HG03097 (cell line): Measurements from ENCODE around the gene NLRP12.
A peak's percentile ranks its signal among the peaks of the same experiment; 100 is the strongest.
"Not testable (repeated sequence)": the region's sequence is repeated elsewhere in the genome, so short reads cannot be mapped to it uniquely, and the experiment has no call there.

Experiments used
- ATAC-seq: cut with Tn5 transposase; IDR thresholded peaks from one replicate; pipeline ENCODE4 v1.9.1; 2021; ENCODE audit not compliant: unreplicated experiment, low FRiP score

Gene NLRP12

GRCh38 chr19:53840914-53841313 is 16.8 kb upstream of the NLRP12 start:
- ATAC-seq = not testable (repeated sequence)

- ATAC-seq = not testable (repeated sequence)
Measured at GRCh38 chr19:53840241-53840640, 16.1 kb upstream of the NLRP12 start.

- ATAC-seq = not testable (repeated sequence)
Measured at GRCh38 chr19:53838446-53838845, 14.3 kb upstream of the NLRP12 start.

- ATAC-seq = not testable (repeated sequence)
Measured at GRCh38 chr19:53832861-53833260, 8.7 kb upstream of the NLRP12 start.

GRCh38 chr19:53828531-53828930 is 4.4 kb upstream of the NLRP12 start:
- ATAC-seq = no peak

GRCh38 chr19:53826876-53827275 is 2.8 kb upstream of the NLRP12 start:
- ATAC-seq = no peak

GRCh38 chr19:53823380-53824120 is 564 bp downstream of the NLRP12 start:
- ATAC-seq = no peak

- ATAC-seq = no peak
Measured at GRCh38 chr19:53819861-53820260, 4.3 kb downstream of the NLRP12 start.

GRCh38 chr19:53818756-53819155 is 5.4 kb downstream of the NLRP12 start:
- no peak for ATAC-seq

GRCh38 chr19:53813996-53814395 is 10.1 kb downstream of the NLRP12 start:
- no peak for ATAC-seq

GRCh38 chr19:53812335-53812734 is 11.8 kb downstream of the NLRP12 start:
- no peak for ATAC-seq

GRCh38 chr19:53810891-53811290 is 13.2 kb downstream of the NLRP12 start:
- ATAC-seq = no peak

- no peak for ATAC-seq
Measured at GRCh38 chr19:53810187-53810546, 13.9 kb downstream of the NLRP12 start.

GRCh38 chr19:53809518-53810186 is 14.5 kb downstream of the NLRP12 start:
- ATAC-seq = no peak

- no peak for ATAC-seq
Measured at GRCh38 chr19:53808710-53809125, 15.4 kb downstream of the NLRP12 start.

GRCh38 chr19:53801257-53801656 is 22.9 kb downstream of the NLRP12 start:
- ATAC-seq = no peak

GRCh38 chr19:53795019-53795418 is 29.1 kb downstream of the NLRP12 start:
- ATAC-seq = no peak

GRCh38 chr19:53792721-53793433 is 31.2 kb downstream of the NLRP12 start:
- ATAC-seq = peak; percentile 61

- no peak for ATAC-seq
Measured at GRCh38 chr19:53789708-53790678, 34.1 kb downstream of the NLRP12 start.

- ATAC-seq = no peak
Measured at GRCh38 chr19:53787266-53787665, 36.8 kb downstream of the NLRP12 start.
